GM12872 (cell line): ENCODE data around the gene DPPA5.

Experiments used
- TF ChIP-seq, protein P1 (sequence below): IDR thresholded peaks from 3 replicates; pipeline ENCODE4 v1.5.1; 2011; ENCODE audit warnings: low read depth, mild to moderate bottlenecking, low read length, moderate library complexity; ENCODE audit not compliant: insufficient read depth

The DPPA5 gene

DNA sequence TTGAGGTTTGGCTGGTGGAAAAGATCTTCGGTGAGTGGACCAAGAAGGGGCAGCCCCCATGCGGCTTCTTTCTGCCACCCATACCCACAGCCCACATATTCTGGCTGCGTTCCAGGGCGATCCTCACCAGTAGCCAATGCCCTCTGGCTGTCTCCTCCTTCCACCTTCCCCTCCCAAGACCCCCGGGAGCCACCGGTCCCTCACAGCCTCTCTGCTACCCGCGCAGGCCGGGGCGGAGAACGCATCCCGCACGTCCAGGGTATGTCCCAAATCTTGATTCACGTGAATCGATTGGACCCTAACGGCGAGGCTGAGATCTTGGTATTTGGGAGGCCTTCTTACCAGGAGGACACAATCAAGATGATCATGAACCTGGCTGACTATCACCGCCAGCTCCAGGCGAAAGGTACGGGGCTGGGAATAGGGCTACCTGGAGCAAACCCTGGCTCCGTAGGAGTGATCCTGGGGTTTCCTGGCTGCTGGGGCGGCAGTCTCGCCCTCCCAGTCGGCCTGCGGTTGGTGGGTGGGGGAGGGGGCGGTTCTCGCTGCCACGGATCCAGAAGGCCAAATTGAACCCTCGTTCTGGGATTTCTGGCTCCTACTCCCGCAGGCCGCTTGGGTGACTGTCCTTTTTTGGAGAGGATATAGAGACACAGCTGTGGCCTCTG, 8.9 kb upstream of the DPPA5 start:
- TF ChIP-seq, protein P1, sequence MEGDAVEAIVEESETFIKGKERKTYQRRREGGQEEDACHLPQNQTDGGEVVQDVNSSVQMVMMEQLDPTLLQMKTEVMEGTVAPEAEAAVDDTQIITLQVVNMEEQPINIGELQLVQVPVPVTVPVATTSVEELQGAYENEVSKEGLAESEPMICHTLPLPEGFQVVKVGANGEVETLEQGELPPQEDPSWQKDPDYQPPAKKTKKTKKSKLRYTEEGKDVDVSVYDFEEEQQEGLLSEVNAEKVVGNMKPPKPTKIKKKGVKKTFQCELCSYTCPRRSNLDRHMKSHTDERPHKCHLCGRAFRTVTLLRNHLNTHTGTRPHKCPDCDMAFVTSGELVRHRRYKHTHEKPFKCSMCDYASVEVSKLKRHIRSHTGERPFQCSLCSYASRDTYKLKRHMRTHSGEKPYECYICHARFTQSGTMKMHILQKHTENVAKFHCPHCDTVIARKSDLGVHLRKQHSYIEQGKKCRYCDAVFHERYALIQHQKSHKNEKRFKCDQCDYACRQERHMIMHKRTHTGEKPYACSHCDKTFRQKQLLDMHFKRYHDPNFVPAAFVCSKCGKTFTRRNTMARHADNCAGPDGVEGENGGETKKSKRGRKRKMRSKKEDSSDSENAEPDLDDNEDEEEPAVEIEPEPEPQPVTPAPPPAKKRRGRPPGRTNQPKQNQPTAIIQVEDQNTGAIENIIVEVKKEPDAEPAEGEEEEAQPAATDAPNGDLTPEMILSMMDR, result no peak

DNA sequence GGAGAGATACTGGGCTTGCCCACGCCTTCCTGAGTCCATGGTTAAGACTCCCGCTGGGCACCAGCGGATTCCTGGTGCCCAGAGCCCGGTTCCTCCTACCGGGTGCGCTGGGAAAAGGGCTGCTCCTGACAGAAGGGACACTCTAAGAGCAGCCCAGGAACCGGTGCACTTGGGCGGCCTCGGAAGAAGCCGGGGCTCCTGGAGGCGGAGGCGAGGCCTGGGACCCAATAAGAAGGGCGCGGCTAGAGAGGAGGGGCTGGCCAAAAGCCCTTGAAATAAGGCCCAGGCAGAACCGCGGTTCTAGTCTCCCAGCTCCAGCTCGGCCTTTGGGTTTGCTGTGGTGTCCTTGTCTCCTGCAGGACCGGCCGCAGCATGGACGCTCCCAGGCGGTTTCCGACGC, 8.3 kb upstream of the DPPA5 start, which contains the start of gene KHDC3L:
Gene KHDC3L (plus strand): TSS at position 301 of the 400 bp plus-strand sequence. CDS start 72 bp downstream, at position 373.
- TF ChIP-seq, protein P1, result no peak

DNA sequence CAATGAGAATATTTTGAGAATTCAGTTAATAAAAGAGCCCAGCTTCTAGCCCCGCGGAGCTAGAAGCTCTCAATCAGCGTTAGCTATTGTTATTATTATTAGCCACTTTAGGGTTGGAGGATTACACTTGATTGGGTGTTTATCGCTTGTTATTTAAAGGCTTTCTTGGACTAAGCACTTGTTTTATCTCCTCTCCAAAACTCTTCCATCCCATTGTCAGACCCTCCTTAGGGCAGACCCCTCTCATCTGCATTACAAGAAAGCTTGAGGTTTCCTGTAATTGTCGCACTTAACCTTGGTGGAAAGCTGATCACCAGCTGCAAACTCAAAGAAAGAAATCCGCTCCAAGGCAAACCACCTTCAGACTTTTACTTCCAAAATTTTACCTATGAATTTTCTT, 4.8 kb downstream of the DPPA5 start:
- TF ChIP-seq, protein P1, result no peak

DNA sequence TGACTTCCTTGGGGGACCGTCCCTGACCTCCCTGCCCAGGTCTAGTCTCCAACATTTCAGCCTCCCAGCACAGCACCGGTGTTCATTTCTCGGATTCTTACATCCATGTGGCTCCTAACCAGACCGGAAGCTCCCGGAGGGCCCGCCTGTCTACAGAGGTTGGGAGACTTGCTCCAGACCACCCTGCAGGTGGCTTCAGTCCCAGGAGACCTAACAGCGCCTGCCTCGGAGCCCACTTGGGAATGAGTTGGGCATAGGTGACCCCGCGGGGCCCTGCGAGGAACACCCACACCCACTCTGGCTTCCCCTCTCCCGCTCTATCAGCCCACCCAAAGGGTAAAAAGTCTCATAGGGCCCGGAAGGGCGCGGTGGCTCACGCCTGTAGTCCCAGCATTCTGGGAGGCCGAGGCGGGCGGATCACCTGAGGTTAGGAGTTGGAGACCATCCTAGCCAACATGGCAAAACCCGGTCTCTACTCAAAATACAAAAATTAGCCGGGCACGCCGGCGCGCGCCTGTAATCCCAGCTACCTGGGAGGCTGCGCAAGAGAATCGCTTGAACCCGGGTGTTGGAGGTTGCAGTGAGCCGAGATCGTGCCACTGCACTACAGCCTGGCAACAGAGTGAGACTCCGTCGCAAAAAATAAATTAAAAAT, 5.4 kb downstream of the DPPA5 start:
- TF ChIP-seq, protein P1, result no peak

DNA sequence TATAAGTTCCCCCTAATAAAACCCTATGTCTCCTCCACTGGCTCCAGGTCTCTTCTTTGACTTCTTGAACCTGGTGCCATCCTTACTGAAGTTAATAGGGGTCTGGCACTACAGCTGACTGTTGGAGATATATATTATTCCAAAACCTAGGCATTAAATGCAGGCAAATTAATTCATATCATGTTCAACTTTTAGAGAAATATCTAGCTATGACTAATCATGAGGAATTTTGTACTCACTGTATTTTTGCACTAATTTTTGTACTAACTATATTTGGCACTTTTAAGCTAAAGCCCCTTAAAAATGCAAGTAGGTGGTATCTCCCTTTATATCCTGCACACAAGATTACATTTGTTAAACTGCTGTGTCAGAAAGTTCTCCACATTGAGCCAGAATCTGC, 10.9 kb downstream of the DPPA5 start:
- TF ChIP-seq, protein P1, result no peak

DNA sequence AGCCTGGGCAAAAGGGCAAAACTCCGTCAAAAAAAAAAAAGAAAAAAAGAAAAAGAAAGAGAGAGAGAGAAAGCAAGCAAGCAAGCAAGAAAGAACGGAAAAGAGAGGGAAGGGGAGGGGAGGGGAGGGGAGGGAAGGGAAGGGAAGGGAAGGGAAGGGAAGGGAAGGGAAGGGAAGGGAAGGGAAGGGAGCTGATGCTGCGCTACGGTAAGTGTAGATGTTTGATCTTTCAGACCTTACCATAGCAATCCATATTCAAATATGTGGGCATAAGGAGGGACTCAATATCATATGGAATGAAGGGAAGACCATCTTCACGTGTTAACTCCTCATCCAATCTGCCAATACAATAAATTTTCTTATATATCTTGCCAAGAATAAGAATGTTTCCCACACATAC, 11.9 kb downstream of the DPPA5 start:
- TF ChIP-seq, protein P1, result no peak

DNA sequence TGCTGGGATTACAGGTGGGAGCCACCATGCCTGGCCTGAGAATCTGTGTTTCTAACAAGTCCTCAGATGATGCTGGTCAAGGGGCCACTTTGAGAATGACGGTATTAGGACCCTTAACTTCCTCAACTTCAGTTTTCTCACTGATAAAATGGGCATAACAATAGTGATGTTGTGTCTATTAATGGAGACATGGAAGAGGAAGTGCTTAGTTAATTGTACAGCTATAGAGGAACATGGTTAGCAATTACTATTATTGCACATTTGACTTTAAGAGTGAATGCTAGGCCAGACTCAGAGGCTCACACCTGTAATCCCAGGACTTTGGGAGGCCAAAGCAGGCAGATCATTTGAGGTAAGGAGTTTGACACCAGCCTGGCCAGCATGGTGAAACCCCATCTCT, 12.7 kb downstream of the DPPA5 start:
- TF ChIP-seq, protein P1, result no peak
